GM12878 (cell line): Measurements from ENCODE around the gene MUC21. TPM values are rescaled to one million over a fixed set of nuclear protein-coding genes. Genes with fewer than 3 reads are reported as not detected.

Experiments
- ATAC-seq: fragments of 200-7000 bp; cut with Tn5 transposase; 3 replicates; pipeline ENCODE4 v1.9.1; 2020; ENCODE audit warnings: mild to moderate bottlenecking, moderate library complexity
- BruUV-seq: library from RNA; stranded (reverse); fragments of 400-500 nt; replicated peaks from 2 replicates; lab custom pipeline; 2021; lab: Mats Ljungman, UMichigan
- CTCF ChIA-PET: fragments of 300-600 bp; sonication (Branson Sonifier 250); formaldehyde crosslinking; extraction: SDS; loops from one replicate; lab custom pipeline; 2021; ENCODE audit warnings: inconsistent platforms; lab: Yijun Ruan, JAX
- POLR2A ChIA-PET: fragments of 350-600 bp; formaldehyde crosslinking; extraction: SDS; loops from one replicate; lab custom pipeline; 2021; ENCODE audit warnings: inconsistent platforms; lab: Charles Lee
- RAD21 ChIA-PET: fragments of 300-600 bp; sonication (Branson Sonifier 250); formaldehyde crosslinking; loops from one replicate; lab custom pipeline; 2023; ENCODE audit warnings: antibody characterized with exemption; ENCODE audit not compliant: unreplicated experiment; lab: Charles Lee
- SMC1A ChIA-PET: fragments of 300-600 bp; sonication (Branson Sonifier 250); formaldehyde crosslinking; loops from one replicate; lab custom pipeline; 2023; ENCODE audit not compliant: unreplicated experiment, uncharacterized antibody; lab: Charles Lee
- DNase-seq: peaks from one replicate; pipeline ENCODE4 v3.0.0-alpha.2; 2011; ENCODE audit warnings: low read depth, low spot score
- FAIRE-seq: peaks from 3 replicates; lab custom pipeline; 2011; peaks lifted over from hg19 to GRCh38; lab: Jason Lieb, UNC
- H2AFZ ChIP-seq: 2 replicates; pipeline ENCODE4 v1.6.0; 2011; ENCODE audit warnings: low read depth, low read length, control low read depth; ENCODE audit not compliant: control insufficient read depth
- H3K27ac ChIP-seq: 2 replicates; pipeline ENCODE4 v1.5.1; 2011; ENCODE audit warnings: control low read depth; ENCODE audit not compliant: control insufficient read depth, insufficient read depth
- H3K27me3 ChIP-seq, 2 experiments: replicated peaks in 1 of 2; 2 replicates each; pipeline versions ENCODE4 v1.6.0 to v1.6.1; 2011; ENCODE audit warnings: low read length in 1 of 2; ENCODE audit not compliant: control insufficient read depth in 2 of 2, insufficient read depth in 2 of 2
- H3K36me3 ChIP-seq, 2 experiments: 2 replicates each; pipeline ENCODE4 v1.5.1; 2011; ENCODE audit warnings: low read length in 1 of 2; ENCODE audit not compliant: control insufficient read depth in 2 of 2, insufficient read depth in 2 of 2
- H3K4me1 ChIP-seq: 2 replicates; pipeline ENCODE4 v1.6.1; 2011; ENCODE audit warnings: mild to moderate bottlenecking, low read length, moderate library complexity, mixed read lengths; ENCODE audit not compliant: control insufficient read depth, insufficient read depth
- H3K4me2 ChIP-seq: 2 replicates; pipeline ENCODE4 v1.6.0; 2011; ENCODE audit warnings: control low read depth; ENCODE audit not compliant: control insufficient read depth, insufficient read depth
- H3K4me3 ChIP-seq: fragments of 200-600 bp; sonication (generic); 2 replicates; pipeline ENCODE4 v1.5.1; 2016
- H3K79me2 ChIP-seq: 2 replicates; pipeline ENCODE4 v1.6.0; 2011; ENCODE audit warnings: low read length; ENCODE audit not compliant: control insufficient read depth, insufficient read depth
- H3K9ac ChIP-seq: 2 replicates; pipeline ENCODE4 v1.8.0; 2011; ENCODE audit warnings: low read length, control low read depth, mixed read lengths; ENCODE audit not compliant: control insufficient read depth, insufficient read depth
- H3K9me3 ChIP-seq: replicated peaks from 3 replicates; pipeline ENCODE4 v1.5.1; 2011; ENCODE audit warnings: mild to moderate bottlenecking, low read length; ENCODE audit not compliant: control insufficient read depth, insufficient read depth
- H4K20me1 ChIP-seq: 2 replicates; pipeline ENCODE4 v1.6.0; 2011; ENCODE audit not compliant: control insufficient read depth, insufficient read depth
- BMI1 ChIP-seq: fragments of 450-650 bp; IDR thresholded peaks from 2 replicates; pipeline ENCODE4 v1.6.1; 2016; ENCODE audit warnings: mild to moderate bottlenecking, moderate library complexity, borderline replicate concordance
- CBX3 ChIP-seq: fragments of 200-600 bp; sonication (generic); IDR thresholded peaks from 2 replicates; pipeline ENCODE4 v1.6.1; 2016; ENCODE audit warnings: low read depth, borderline replicate concordance
- CREM ChIP-seq: IDR thresholded peaks from 2 replicates; pipeline ENCODE4 v1.6.1; 2014; ENCODE audit warnings: antibody characterized with exemption, low read depth
- ESRRA ChIP-seq: IDR thresholded peaks from 2 replicates; pipeline ENCODE4 v1.6.1; 2012; ENCODE audit warnings: mild to moderate bottlenecking, low read length, improper control_type of control experiment
- EZH2 ChIP-seq: IDR thresholded peaks from 2 replicates; pipeline ENCODE4 v1.6.1; 2012; ENCODE audit warnings: low read depth, mild to moderate bottlenecking, control low read depth, inconsistent platforms, low read length, borderline replicate concordance; ENCODE audit not compliant: control insufficient read depth
- FOXM1 ChIP-seq: IDR thresholded peaks from 2 replicates; pipeline ENCODE4 v1.6.1; 2012; ENCODE audit warnings: low read depth, mild to moderate bottlenecking, inconsistent platforms, low read length, moderate library complexity
- MYC ChIP-seq: IDR thresholded peaks from 2 replicates; pipeline ENCODE4 v1.6.1; 2011; ENCODE audit warnings: mild to moderate bottlenecking, low read length, moderate library complexity, inconsistent platforms; ENCODE audit not compliant: insufficient read depth, insufficient replicate concordance, insufficient read length, severe bottlenecking
- NFIC ChIP-seq: IDR thresholded peaks from 2 replicates; pipeline ENCODE4 v1.6.1; 2012; ENCODE audit warnings: low read depth, mild to moderate bottlenecking, inconsistent platforms, low read length, moderate library complexity
- STAT1 ChIP-seq: fragments of 450-650 bp; conservative IDR thresholded peaks from 2 replicates; pipeline ENCODE4 v1.6.1; 2014; ENCODE audit warnings: antibody characterized with exemption, mild to moderate bottlenecking
- WGBS: methylation state at CpG from one replicate; pipeline ENCODE4 v1.1.6; 2016; ENCODE audit warnings: low lambda C conversion rate; ENCODE audit not compliant: insufficient replicate concordance, insufficient coverage; ENCODE audit errors: missing lambda C conversion rate; 5-methylcytosine and 5-hydroxymethylcytosine counted together
- in situ Hi-C: fragments of 300-500 bp; cut with MboI; formaldehyde crosslinking; loops from 9 replicates; pipeline ENCODE4 v1.14.3; 2018; ENCODE audit warnings: mixed read lengths
- intact Hi-C: fragments of 100-400 bp; cut with micrococcal nuclease; formaldehyde crosslinking; loops from one replicate; pipeline ENCODE4 v1.14.2; 2022; ENCODE audit not compliant: unreplicated experiment
- polyA plus RNA-seq, 11 experiments: library from polyadenylated mRNA; depleted of rRNA in 4 of 11; unstranded in 6 of 11; stranded (reverse) in 5 of 11; fragments of >200 nt; fragmentation: Nextera tagmentation in 4 of 11; fragmentation: Illumina TruSeq in 1 of 11; extraction: Ambion mirVana in 4 of 11; extraction: Trizol in 1 of 11; gene quantifications; 1 replicate in 1 of 11; 2 replicates in 10 of 11; pipeline versions ENCODE4 v1.2.1 to v1.2.3, GENCODE V29; 2011 to 2016; ENCODE audit warnings: inconsistent platforms in 2 of 11, missing spikeins in 2 of 11, low read depth in 1 of 11
- total RNA-seq, 4 experiments: library from RNA; depleted of rRNA in 3 of 4; stranded (reverse); fragments of >200 nt in 3 of 4; fragmentation: Illumina TruSeq in 1 of 4; extraction: Trizol in 1 of 4; gene quantifications; 2 replicates each; pipeline versions ENCODE4 v1.2.1 to v1.2.3, GENCODE V29; 2013 to 2021
- TF ChIP-seq, protein P1 (sequence below): IDR thresholded peaks from 2 replicates; pipeline ENCODE4 v1.6.1; 2012; ENCODE audit warnings: improper control_type of control experiment, low read depth, low read length; ENCODE audit not compliant: insufficient replicate concordance
- TF ChIP-seq, protein P2 (sequence below): IDR thresholded peaks from 2 replicates; pipeline ENCODE4 v1.6.1; 2011; ENCODE audit warnings: low read depth, mild to moderate bottlenecking, low read length, moderate library complexity, borderline replicate concordance; ENCODE audit errors: extremely low read depth
- TF ChIP-seq, protein P3 (sequence below): fragments of 450-650 bp; conservative IDR thresholded peaks from 2 replicates; pipeline ENCODE4 v1.6.1; 2017; ENCODE audit warnings: mild to moderate bottlenecking, moderate library complexity
- TF ChIP-seq, protein P4 (sequence below): fragments of 150-350 bp; IDR thresholded peaks from 2 replicates; pipeline ENCODE4 v1.6.1; 2016; ENCODE audit warnings: low read depth, low read length

Gene MUC21
- total and polyA plus RNA-seq, 10 of the 15 experiments (the other 5 are each of a cell fraction or from before 2014, with no cell fraction given), result 0.02 TPM; not detected in 9

DNA sequence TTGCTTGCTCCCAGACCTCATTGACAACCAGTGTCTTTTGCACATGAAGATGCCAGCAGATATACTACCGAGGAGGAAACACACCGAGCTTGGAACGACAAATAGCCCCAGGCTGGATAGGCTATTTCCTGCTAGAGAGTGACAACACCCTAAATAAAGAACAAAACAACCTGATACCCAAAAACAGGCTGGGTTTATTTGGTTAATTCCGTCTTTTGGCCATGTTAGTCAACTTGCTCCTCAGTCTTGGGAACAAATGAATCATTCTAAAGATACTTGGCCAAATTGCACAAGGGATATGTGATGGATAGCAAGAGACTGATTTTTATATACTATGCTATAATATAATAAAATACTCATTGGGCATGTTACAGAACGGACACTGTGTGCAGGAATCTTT lies 15.3 kb downstream of the MUC21 start:
- ChIA-PET RAD21 (no interaction called here), POLR2A (no interaction called here), CTCF (no interaction called here), SMC1A (no interaction called here)
- Histone ChIP-seq H3K27ac (no peak overlapping the region), H3K4me3 (no peak overlapping the region), H3K36me3 (no peaks in the 10 kb centered on the region), H3K9ac (no peak overlapping the region), H4K20me1 (no peaks in the 10 kb centered on the region), H3K27me3 (no peaks in the 10 kb centered on the region), H3K79me2 (no peaks in the 10 kb centered on the region), H3K9me3 (no peaks in the 10 kb centered on the region; the same call in 2 of the 3 replicates), H3K4me1 (no peaks in the 10 kb centered on the region; the same call in 1 of the 2 replicates), H2AFZ (no peak overlapping the region), H3K4me2 (no peak overlapping the region)
- 28% methylated on average over 5 of the region's 5 CpGs for WGBS
- BruUV-seq, result no TSS peak
- FAIRE-seq (no peak), DNase-seq (no peak), ATAC-seq (no peak)
- intact Hi-C loops, result no loop called here
- in situ Hi-C loops, result no loop called here
- no peak for TF ChIP-seq MYC
- TF ChIP-seq, protein P1, sequence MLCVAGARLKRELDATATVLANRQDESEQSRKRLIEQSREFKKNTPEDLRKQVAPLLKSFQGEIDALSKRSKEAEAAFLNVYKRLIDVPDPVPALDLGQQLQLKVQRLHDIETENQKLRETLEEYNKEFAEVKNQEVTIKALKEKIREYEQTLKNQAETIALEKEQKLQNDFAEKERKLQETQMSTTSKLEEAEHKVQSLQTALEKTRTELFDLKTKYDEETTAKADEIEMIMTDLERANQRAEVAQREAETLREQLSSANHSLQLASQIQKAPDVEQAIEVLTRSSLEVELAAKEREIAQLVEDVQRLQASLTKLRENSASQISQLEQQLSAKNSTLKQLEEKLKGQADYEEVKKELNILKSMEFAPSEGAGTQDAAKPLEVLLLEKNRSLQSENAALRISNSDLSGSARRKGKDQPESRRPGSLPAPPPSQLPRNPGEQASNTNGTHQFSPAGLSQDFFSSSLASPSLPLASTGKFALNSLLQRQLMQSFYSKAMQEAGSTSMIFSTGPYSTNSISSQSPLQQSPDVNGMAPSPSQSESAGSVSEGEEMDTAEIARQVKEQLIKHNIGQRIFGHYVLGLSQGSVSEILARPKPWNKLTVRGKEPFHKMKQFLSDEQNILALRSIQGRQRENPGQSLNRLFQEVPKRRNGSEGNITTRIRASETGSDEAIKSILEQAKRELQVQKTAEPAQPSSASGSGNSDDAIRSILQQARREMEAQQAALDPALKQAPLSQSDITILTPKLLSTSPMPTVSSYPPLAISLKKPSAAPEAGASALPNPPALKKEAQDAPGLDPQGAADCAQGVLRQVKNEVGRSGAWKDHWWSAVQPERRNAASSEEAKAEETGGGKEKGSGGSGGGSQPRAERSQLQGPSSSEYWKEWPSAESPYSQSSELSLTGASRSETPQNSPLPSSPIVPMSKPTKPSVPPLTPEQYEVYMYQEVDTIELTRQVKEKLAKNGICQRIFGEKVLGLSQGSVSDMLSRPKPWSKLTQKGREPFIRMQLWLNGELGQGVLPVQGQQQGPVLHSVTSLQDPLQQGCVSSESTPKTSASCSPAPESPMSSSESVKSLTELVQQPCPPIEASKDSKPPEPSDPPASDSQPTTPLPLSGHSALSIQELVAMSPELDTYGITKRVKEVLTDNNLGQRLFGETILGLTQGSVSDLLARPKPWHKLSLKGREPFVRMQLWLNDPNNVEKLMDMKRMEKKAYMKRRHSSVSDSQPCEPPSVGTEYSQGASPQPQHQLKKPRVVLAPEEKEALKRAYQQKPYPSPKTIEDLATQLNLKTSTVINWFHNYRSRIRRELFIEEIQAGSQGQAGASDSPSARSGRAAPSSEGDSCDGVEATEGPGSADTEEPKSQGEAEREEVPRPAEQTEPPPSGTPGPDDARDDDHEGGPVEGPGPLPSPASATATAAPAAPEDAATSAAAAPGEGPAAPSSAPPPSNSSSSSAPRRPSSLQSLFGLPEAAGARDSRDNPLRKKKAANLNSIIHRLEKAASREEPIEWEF, result no peak
- no peak for TF ChIP-seq STAT1
- TF ChIP-seq, protein P2, sequence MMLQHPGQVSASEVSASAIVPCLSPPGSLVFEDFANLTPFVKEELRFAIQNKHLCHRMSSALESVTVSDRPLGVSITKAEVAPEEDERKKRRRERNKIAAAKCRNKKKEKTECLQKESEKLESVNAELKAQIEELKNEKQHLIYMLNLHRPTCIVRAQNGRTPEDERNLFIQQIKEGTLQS, result no peak
- no peak for TF ChIP-seq CBX3
- TF ChIP-seq CREM, result no peak
- TF ChIP-seq NFIC, result no peak
- no peak for TF ChIP-seq BMI1
- TF ChIP-seq, protein P3, sequence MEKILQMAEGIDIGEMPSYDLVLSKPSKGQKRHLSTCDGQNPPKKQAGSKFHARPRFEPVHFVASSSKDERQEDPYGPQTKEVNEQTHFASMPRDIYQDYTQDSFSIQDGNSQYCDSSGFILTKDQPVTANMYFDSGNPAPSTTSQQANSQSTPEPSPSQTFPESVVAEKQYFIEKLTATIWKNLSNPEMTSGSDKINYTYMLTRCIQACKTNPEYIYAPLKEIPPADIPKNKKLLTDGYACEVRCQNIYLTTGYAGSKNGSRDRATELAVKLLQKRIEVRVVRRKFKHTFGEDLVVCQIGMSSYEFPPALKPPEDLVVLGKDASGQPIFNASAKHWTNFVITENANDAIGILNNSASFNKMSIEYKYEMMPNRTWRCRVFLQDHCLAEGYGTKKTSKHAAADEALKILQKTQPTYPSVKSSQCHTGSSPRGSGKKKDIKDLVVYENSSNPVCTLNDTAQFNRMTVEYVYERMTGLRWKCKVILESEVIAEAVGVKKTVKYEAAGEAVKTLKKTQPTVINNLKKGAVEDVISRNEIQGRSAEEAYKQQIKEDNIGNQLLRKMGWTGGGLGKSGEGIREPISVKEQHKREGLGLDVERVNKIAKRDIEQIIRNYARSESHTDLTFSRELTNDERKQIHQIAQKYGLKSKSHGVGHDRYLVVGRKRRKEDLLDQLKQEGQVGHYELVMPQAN, result no peak
- TF ChIP-seq, protein P4, sequence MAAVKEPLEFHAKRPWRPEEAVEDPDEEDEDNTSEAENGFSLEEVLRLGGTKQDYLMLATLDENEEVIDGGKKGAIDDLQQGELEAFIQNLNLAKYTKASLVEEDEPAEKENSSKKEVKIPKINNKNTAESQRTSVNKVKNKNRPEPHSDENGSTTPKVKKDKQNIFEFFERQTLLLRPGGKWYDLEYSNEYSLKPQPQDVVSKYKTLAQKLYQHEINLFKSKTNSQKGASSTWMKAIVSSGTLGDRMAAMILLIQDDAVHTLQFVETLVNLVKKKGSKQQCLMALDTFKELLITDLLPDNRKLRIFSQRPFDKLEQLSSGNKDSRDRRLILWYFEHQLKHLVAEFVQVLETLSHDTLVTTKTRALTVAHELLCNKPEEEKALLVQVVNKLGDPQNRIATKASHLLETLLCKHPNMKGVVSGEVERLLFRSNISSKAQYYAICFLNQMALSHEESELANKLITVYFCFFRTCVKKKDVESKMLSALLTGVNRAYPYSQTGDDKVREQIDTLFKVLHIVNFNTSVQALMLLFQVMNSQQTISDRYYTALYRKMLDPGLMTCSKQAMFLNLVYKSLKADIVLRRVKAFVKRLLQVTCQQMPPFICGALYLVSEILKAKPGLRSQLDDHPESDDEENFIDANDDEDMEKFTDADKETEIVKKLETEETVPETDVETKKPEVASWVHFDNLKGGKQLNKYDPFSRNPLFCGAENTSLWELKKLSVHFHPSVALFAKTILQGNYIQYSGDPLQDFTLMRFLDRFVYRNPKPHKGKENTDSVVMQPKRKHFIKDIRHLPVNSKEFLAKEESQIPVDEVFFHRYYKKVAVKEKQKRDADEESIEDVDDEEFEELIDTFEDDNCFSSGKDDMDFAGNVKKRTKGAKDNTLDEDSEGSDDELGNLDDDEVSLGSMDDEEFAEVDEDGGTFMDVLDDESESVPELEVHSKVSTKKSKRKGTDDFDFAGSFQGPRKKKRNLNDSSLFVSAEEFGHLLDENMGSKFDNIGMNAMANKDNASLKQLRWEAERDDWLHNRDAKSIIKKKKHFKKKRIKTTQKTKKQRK, result no peak
- no peak for TF ChIP-seq EZH2
- TF ChIP-seq ESRRA, result no peak
- TF ChIP-seq FOXM1, result no peak
